Stomach (tissue), 4 donors: ENCODE results near the gene MARK1.

Experiments
- CTCF ChIP-seq, 7 experiments: fragments of 450-650 bp in 4 of 7; fragments of 200-600 bp in 3 of 7; sonication (generic) in 3 of 7; IDR thresholded peaks; one replicate each; pipeline ENCODE4 v1.5.1; 2016 to 2019; ENCODE audit warnings: antibody characterized with exemption in 7 of 7, control low read depth in 2 of 7, mild to moderate bottlenecking in 1 of 7
- POLR2A ChIP-seq, 4 donors: fragments of 450-650 bp; IDR thresholded peaks; one replicate each; pipeline ENCODE4 v1.6.1; 2016; ENCODE audit warnings: antibody characterized with exemption in 4 of 4, control low read depth in 2 of 4, mild to moderate bottlenecking in 1 of 4, moderate library complexity in 1 of 4

- no peak for TF ChIP-seq POLR2A (IDR thresholded peaks at IDR 0.05)
- TF ChIP-seq CTCF (IDR thresholded peaks at IDR 0.05), result no peak
These were observed 149.3 kb downstream of the MARK1 start for GRCh38 chr1:220677251-220677650.
